PC-3 (cell line): ENCODE measurements around the gene ELP6.

Experiments
- EZH2 ChIP-seq: fragments of 300-600 bp; sonication (generic); IDR thresholded peaks from one replicate; pipeline ENCODE4 v1.6.1; 2017; ENCODE audit warnings: antibody characterized with exemption, mild to moderate bottlenecking, low read length; ENCODE audit not compliant: unreplicated experiment
- EZH2phosphoT487 ChIP-seq: fragments of 300-600 bp; sonication (generic); IDR thresholded peaks from 2 replicates; pipeline ENCODE4 v1.6.1; 2018; ENCODE audit warnings: mild to moderate bottlenecking, antibody characterized with exemption, low read length, borderline replicate concordance
- TF ChIP-seq, protein P1 (sequence below): fragments of 300-600 bp; sonication (generic); conservative IDR thresholded peaks from 2 replicates; pipeline ENCODE4 v1.5.1; 2017; ENCODE audit warnings: antibody characterized with exemption, low read depth, mild to moderate bottlenecking, low read length

DNA sequence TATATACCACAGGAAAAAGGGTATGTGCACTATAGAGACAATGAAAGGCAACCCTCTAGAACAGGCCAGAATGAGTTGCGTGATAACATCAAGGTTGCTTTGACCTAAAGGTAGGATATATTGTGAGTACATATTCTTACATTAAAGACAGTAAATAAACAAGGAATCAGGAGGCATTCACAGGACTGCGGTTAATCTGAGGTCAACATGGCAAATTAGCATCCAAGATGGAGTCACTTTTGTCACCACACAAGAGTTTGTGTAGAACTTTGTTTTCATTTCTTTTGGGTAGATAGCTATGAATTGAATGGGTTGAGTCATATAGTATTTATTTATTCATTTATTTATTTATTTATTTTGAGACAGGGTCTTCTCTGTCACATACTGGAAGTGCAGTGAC, 26.2 kb downstream of the ELP6 start:
- TF ChIP-seq, protein P1, sequence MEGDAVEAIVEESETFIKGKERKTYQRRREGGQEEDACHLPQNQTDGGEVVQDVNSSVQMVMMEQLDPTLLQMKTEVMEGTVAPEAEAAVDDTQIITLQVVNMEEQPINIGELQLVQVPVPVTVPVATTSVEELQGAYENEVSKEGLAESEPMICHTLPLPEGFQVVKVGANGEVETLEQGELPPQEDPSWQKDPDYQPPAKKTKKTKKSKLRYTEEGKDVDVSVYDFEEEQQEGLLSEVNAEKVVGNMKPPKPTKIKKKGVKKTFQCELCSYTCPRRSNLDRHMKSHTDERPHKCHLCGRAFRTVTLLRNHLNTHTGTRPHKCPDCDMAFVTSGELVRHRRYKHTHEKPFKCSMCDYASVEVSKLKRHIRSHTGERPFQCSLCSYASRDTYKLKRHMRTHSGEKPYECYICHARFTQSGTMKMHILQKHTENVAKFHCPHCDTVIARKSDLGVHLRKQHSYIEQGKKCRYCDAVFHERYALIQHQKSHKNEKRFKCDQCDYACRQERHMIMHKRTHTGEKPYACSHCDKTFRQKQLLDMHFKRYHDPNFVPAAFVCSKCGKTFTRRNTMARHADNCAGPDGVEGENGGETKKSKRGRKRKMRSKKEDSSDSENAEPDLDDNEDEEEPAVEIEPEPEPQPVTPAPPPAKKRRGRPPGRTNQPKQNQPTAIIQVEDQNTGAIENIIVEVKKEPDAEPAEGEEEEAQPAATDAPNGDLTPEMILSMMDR = no peak
- TF ChIP-seq EZH2phosphoT487 (no peak), EZH2 (no peak)
